ENCODE results near the gene RAPGEF2.

DNA sequence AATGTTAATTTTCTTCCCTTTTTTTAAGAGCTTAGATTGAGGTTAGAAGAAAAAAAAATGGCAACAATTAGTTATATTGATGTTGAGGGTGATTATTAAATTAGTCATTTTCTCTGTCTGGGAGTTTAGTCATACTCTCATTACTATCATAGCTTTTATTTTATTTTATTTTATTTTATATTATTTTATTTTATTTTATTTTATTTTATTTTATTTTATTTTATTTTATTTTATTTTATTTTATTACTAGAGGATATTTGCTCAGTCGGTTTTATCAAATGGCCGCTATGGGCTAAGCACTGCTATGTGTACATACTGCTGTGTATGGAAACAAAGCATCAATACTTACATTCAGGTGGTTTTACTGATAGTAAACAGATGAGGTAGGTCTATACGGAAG lies 239.5 kb downstream of the RAPGEF2 start:
- TF ChIP-seq SIN3A (IDR thresholded peaks at IDR 0.05; ENCODE audit: borderline replicate concordance, insufficient read depth, low read depth, low read length) (no peak), CTCF (IDR thresholded peaks at IDR 0.05) (no peak), POLR2AphosphoS5 (IDR thresholded peaks at IDR 0.05; ENCODE audit: low read depth, low read length) (no peak)
- TF ChIP-seq, protein P1, sequence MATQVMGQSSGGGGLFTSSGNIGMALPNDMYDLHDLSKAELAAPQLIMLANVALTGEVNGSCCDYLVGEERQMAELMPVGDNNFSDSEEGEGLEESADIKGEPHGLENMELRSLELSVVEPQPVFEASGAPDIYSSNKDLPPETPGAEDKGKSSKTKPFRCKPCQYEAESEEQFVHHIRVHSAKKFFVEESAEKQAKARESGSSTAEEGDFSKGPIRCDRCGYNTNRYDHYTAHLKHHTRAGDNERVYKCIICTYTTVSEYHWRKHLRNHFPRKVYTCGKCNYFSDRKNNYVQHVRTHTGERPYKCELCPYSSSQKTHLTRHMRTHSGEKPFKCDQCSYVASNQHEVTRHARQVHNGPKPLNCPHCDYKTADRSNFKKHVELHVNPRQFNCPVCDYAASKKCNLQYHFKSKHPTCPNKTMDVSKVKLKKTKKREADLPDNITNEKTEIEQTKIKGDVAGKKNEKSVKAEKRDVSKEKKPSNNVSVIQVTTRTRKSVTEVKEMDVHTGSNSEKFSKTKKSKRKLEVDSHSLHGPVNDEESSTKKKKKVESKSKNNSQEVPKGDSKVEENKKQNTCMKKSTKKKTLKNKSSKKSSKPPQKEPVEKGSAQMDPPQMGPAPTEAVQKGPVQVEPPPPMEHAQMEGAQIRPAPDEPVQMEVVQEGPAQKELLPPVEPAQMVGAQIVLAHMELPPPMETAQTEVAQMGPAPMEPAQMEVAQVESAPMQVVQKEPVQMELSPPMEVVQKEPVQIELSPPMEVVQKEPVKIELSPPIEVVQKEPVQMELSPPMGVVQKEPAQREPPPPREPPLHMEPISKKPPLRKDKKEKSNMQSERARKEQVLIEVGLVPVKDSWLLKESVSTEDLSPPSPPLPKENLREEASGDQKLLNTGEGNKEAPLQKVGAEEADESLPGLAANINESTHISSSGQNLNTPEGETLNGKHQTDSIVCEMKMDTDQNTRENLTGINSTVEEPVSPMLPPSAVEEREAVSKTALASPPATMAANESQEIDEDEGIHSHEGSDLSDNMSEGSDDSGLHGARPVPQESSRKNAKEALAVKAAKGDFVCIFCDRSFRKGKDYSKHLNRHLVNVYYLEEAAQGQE (IDR thresholded peaks at IDR 0.05; ENCODE audit: insufficient read depth in 1 of 2, low read depth in 2 of 2, low read length in 1 of 2), result no peak

All from Panc1 (cell line).